ENCODE measurements around the gene LHX4.

Gene LHX4

DNA sequence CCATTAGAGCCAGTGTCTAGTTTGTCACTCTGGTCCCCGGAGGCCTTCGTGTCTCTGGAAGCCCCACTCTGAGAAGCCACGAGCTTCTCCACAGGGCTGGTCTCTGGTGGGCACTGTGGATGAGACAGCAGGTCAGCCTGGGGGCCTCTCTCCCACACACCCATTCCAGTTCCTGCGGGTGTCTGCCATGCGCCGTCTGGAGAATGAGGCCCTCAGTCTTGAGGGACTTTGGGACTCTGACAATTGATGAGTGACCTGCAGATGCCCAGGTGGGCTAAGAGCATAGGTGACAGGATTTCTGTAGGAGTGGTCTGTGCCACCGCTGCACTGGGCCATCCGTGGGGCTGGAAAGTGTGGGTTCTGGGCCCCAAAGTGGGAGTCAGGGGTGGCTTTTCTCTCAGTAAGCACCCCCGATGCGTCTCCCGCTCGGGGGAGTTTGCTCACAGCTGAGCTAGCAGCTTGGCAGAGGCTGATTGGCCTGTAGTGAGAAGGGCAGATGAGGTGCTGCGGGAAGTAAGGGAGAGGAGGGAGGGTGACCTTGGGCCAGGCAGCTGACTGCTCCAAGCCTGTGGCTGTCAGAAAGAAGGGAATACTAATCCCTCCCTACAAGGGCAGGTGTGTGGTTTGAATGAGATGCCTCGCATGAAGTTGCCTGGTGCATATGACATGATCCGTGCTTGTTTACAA, 26.4 kb downstream of the LHX4 start:
- TF ChIP-seq CTCF (conservative IDR thresholded peaks at IDR 0.05): no peak
- no peak overlapping the region for H3K27ac ChIP-seq

GRCh38 chr1:180257028-180257386, 26.9 kb downstream of the LHX4 start:
- no peak overlapping the region for H3K27ac ChIP-seq
- no peak for TF ChIP-seq CTCF (conservative IDR thresholded peaks at IDR 0.05)

DNA sequence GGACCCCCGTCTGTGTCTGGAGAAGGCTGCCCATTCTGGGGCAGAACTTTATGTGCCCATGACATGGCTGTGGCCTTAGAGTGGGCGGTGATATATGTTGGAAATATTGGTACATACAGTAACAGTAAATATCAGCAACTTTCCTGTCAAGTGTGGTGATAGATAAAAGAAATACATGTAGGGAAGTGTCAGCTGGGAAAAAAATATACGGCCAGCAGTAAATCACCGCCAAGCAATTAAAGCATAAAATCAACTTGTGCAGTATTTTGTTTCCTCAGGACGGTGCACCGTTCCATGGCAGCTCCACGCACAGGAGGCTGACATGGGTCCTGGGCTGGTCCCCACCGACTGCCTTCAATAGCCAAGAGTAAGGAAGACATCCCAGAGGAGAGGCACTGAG, 27.4 kb downstream of the LHX4 start:
- no peak overlapping the region for H3K27ac ChIP-seq
- TF ChIP-seq CTCF (conservative IDR thresholded peaks at IDR 0.05): no peak

GRCh38 chr1:180258290-180258689, 28.2 kb downstream of the LHX4 start:
- no peak for TF ChIP-seq CTCF (conservative IDR thresholded peaks at IDR 0.05)
- H3K27ac ChIP-seq: no peak overlapping the region

DNA sequence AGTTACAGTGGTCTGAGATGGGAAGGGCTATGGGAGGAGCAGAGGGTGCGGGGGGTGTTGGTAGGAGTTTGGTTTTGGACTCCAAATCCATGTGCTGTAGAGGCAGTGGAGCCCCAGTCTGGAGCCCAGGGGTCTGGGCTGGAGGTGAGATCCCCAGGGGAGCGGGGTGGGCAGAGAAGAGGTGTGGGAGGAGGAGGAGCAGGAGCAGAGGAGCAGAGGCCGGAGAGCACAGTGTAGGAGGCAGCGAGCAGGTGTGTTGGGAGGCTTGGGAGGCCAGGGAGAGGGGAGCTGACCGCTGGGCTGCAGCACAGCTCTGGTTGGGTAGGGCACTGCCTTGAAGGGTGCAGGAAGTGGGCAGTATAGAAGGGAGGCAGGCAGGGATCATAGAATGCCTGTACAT, 28.9 kb downstream of the LHX4 start:
- TF ChIP-seq CTCF (conservative IDR thresholded peaks at IDR 0.05): no peak

DNA sequence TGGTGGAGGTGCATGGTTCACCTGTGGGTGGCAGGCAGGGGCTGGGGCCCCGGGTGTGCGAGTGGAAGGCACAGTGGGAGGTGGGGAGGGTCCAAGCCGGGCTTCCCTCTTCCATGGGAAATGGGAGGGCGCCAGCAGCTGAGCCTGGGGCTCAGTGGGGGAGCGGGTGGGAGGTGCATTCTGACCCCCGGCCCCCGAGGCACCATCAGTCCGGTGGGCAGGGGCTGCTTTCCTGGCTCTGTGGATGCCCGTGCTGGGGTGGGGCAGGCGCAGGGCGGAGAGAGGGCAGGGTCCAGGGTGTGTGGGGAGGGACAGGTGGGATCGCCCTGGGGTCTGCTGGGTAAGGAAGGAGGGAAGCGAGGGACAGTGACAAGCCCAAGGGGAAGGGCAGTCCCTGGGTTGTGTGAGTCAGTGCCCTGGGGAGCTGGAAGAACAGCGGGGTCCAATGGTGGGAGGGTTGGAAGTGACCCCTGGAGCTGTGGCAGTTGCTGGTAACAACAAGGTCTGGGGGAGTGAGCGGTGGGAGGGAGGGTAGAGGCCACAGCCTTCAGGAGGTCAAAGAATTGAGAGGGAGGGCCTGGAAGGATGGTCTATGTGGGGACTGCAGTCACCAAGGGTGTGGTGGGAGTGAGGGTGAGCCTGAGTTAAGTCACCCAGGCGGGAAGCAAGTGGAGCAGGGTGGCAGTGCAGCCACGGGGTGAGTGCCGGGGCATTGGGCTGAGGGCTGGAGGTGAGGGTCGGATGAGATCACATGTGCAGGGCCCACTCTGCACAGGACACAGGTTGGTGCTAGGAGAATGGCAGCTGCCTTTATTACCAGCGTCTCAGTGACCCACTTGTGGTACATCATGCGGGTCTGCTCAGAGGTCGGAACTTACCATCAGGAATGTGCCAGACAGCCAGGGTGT, 29.6 kb downstream of the LHX4 start:
- no peak overlapping the region for H3K27ac ChIP-seq
- no peak for TF ChIP-seq CTCF (conservative IDR thresholded peaks at IDR 0.05)

More for the DNA sequence above, 28.9 kb downstream of the LHX4 start:
- H3K27ac ChIP-seq: no peak overlapping the region

GRCh38 chr1:180260541-180260940, 30.5 kb downstream of the LHX4 start:
- H3K27ac ChIP-seq: no peak overlapping the region
- TF ChIP-seq CTCF (conservative IDR thresholded peaks at IDR 0.05): no peak
